ENCODE measurements around the gene RABAC1. TPM values are rescaled to one million over a fixed set of nuclear protein-coding genes. Genes with fewer than 3 reads are reported as not detected.

Gene RABAC1
- polyA plus RNA-seq, 1 donor from 2014 or later: 290 TPM

DNA sequence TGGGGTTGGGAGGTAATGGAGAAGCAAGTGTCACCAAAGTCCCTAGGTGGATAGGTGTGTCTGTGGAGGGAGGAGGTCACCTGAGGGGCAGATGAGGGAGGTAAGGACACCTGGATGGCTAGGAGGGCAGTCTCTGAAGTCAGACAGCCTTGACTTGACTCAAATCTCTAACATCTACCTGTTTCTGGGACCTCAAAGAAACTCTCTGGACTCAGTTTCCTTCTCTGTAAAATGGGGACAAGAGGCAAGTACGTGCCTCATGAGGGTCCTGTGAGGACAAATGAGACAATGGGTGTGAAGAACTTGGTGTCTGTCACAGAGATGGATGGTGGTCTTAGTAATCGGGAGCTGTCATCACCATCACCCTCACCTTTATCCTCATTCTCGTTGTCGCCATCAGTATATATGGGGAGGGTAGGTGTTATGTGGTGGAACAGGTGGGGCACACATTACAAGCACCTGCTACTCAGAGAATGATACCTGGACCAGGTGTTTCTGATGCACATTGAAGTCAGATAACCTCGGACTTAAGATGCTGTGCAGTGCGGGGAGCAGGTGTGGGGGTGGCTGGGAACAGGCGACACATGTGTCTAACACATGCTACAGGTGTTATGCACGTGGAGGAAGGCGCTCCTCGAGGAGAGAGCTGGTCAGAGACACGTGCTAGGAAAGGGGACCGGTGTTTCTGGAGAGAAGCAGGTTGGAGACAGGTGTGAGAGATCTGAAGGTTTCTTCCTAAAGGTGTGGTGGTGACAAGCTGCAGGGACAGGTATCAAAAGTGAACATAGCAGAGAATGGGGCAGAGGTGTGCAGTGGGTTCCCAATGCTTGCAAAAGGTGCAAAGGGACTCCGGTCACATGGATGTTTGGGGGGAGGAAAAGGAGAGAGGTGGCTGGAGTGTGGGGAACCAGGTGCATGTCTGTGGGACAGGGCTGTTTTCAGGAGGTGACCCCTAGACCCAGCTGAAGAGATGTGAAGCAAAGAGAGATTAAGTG, 34.7 kb downstream of the RABAC1 start:
- no peaks in the 10 kb centered on the region for H3K36me3 ChIP-seq (ENCODE audit: insufficient read depth, low read length)
- H3K9ac ChIP-seq (ENCODE audit: low read length): no peak overlapping the region
- H3F3A ChIP-seq (ENCODE audit: insufficient read depth, low read length, poor library complexity, severe bottlenecking): no peaks in the 10 kb centered on the region
- no peaks in the 10 kb centered on the region for H3K9me3 ChIP-seq (ENCODE audit: low read length)
- no peaks in the 10 kb centered on the region for H3K79me2 ChIP-seq (replicated peaks; ENCODE audit: insufficient read depth, low read length)
- TF ChIP-seq, protein P1, sequence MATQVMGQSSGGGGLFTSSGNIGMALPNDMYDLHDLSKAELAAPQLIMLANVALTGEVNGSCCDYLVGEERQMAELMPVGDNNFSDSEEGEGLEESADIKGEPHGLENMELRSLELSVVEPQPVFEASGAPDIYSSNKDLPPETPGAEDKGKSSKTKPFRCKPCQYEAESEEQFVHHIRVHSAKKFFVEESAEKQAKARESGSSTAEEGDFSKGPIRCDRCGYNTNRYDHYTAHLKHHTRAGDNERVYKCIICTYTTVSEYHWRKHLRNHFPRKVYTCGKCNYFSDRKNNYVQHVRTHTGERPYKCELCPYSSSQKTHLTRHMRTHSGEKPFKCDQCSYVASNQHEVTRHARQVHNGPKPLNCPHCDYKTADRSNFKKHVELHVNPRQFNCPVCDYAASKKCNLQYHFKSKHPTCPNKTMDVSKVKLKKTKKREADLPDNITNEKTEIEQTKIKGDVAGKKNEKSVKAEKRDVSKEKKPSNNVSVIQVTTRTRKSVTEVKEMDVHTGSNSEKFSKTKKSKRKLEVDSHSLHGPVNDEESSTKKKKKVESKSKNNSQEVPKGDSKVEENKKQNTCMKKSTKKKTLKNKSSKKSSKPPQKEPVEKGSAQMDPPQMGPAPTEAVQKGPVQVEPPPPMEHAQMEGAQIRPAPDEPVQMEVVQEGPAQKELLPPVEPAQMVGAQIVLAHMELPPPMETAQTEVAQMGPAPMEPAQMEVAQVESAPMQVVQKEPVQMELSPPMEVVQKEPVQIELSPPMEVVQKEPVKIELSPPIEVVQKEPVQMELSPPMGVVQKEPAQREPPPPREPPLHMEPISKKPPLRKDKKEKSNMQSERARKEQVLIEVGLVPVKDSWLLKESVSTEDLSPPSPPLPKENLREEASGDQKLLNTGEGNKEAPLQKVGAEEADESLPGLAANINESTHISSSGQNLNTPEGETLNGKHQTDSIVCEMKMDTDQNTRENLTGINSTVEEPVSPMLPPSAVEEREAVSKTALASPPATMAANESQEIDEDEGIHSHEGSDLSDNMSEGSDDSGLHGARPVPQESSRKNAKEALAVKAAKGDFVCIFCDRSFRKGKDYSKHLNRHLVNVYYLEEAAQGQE (IDR thresholded peaks at IDR 0.05; ENCODE audit: borderline replicate concordance): no peak
- TF ChIP-seq TAF1 (IDR thresholded peaks at IDR 0.05; ENCODE audit: low read depth) (no peak), RAD21 (conservative IDR thresholded peaks at IDR 0.05) (no peak), SMC3 (conservative IDR thresholded peaks at IDR 0.05; ENCODE audit: poor library complexity) (no peak), POLR2AphosphoS5 (IDR thresholded peaks at IDR 0.05) (no peak), MXI1 (conservative IDR thresholded peaks at IDR 0.05; ENCODE audit: poor library complexity, severe bottlenecking) (no peak), EP300 (conservative IDR thresholded peaks at IDR 0.05; ENCODE audit: poor library complexity, severe bottlenecking) (no peak), EZH2 (IDR thresholded peaks at IDR 0.05; ENCODE audit: borderline replicate concordance, insufficient read depth, low read length, poor library complexity, severe bottlenecking) (no peak)
- TF ChIP-seq, protein P2, sequence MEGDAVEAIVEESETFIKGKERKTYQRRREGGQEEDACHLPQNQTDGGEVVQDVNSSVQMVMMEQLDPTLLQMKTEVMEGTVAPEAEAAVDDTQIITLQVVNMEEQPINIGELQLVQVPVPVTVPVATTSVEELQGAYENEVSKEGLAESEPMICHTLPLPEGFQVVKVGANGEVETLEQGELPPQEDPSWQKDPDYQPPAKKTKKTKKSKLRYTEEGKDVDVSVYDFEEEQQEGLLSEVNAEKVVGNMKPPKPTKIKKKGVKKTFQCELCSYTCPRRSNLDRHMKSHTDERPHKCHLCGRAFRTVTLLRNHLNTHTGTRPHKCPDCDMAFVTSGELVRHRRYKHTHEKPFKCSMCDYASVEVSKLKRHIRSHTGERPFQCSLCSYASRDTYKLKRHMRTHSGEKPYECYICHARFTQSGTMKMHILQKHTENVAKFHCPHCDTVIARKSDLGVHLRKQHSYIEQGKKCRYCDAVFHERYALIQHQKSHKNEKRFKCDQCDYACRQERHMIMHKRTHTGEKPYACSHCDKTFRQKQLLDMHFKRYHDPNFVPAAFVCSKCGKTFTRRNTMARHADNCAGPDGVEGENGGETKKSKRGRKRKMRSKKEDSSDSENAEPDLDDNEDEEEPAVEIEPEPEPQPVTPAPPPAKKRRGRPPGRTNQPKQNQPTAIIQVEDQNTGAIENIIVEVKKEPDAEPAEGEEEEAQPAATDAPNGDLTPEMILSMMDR (IDR thresholded peaks at IDR 0.05; ENCODE audit: poor library complexity, severe bottlenecking): no peak
- no peak overlapping the region for H3K4me2 ChIP-seq (ENCODE audit: low read length)
- no peaks in the 10 kb centered on the region for H4K20me1 ChIP-seq (ENCODE audit: insufficient read depth)
- peaks cover 89% of the 10 kb centered on the region for H3K27me3 ChIP-seq (ENCODE audit: insufficient read depth, low read depth, low read length)
- no peak overlapping the region for H3K27ac ChIP-seq (ENCODE audit: low read length)
- H3K9me2 ChIP-seq (ENCODE audit: insufficient read depth, low read length): no peaks in the 10 kb centered on the region
- H3K4me3 ChIP-seq (ENCODE audit: low read length): no peak overlapping the region
- H2AFZ ChIP-seq (ENCODE audit: low read depth, low read length): no peak overlapping the region

DNA sequence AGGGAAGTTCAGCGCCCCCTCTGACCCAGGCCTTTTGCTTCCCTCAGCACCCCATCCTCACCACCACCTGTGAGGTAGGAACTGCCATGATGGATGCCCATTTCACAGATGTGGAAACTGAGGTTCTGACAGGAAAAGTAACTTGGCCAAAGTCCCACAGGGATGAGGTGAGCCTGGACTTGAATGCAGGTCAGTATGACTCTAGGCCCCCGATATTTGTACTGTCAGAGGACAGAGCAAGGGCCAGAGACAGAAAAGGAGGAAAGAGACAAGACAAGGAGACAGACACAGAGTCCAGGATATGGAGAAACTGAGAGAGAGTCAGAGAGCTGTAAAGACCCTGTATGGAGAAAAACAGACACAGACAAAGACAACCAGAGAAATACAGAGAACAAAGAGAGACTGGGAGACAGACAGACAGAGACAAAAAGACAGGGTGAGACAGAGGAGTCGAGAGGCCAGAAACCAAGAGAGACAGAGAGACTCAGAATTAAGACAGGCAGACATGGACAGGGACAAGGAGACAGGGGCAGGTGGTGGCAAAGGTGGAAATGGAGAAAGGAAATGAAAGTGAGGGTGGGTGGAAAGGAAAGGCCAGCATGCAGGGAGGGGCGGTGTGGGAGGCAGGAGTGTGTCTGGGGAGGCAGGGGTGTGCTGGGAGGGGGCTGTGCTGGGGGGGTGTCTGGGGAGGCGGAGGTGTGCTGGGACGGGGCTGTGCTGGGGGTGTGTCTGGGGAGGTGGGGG, 35.9 kb downstream of the RABAC1 start:
- Histone ChIP-seq H3F3A (ENCODE audit: insufficient read depth, low read length, poor library complexity, severe bottlenecking) (no peaks in the 10 kb centered on the region), H3K79me2 (replicated peaks; ENCODE audit: insufficient read depth, low read length) (no peaks in the 10 kb centered on the region), H4K20me1 (ENCODE audit: insufficient read depth) (no peaks in the 10 kb centered on the region), H3K4me2 (ENCODE audit: low read length) (no peak overlapping the region), H3K9me3 (ENCODE audit: low read length) (no peaks in the 10 kb centered on the region), H3K27me3 (ENCODE audit: insufficient read depth, low read depth, low read length) (peaks cover 86% of the 10 kb centered on the region), H3K27ac (ENCODE audit: low read length) (no peak overlapping the region), H3K9ac (ENCODE audit: low read length) (no peak overlapping the region), H3K9me2 (ENCODE audit: insufficient read depth, low read length) (no peaks in the 10 kb centered on the region), H3K4me3 (ENCODE audit: low read length) (no peak overlapping the region), H3K36me3 (ENCODE audit: insufficient read depth, low read length) (no peaks in the 10 kb centered on the region), H2AFZ (ENCODE audit: low read depth, low read length) (no peak overlapping the region)
- TF ChIP-seq EZH2 (IDR thresholded peaks at IDR 0.05; ENCODE audit: borderline replicate concordance, insufficient read depth, low read length, poor library complexity, severe bottlenecking) (no peak), RAD21 (conservative IDR thresholded peaks at IDR 0.05) (no peak), MXI1 (conservative IDR thresholded peaks at IDR 0.05; ENCODE audit: poor library complexity, severe bottlenecking) (no peak), EP300 (conservative IDR thresholded peaks at IDR 0.05; ENCODE audit: poor library complexity, severe bottlenecking) (no peak), POLR2AphosphoS5 (IDR thresholded peaks at IDR 0.05) (no peak), TAF1 (IDR thresholded peaks at IDR 0.05; ENCODE audit: low read depth) (no peak), SMC3 (conservative IDR thresholded peaks at IDR 0.05; ENCODE audit: poor library complexity) (no peak)
- TF ChIP-seq, protein P2 (IDR thresholded peaks at IDR 0.05; ENCODE audit: poor library complexity, severe bottlenecking): no peak
- TF ChIP-seq, protein P1 (IDR thresholded peaks at IDR 0.05; ENCODE audit: borderline replicate concordance): no peak
